H9 (cell line): ENCODE results near the gene CDH4. TPM values are rescaled to one million over a fixed set of nuclear protein-coding genes. Genes with fewer than 3 reads are reported as not detected.
"Not testable (repeated sequence)": the region's sequence is repeated elsewhere in the genome, so short reads cannot be mapped to it uniquely, and the experiment has no call there.

Experiments
- DNase-seq: peaks from one replicate; pipeline ENCODE4 v3.0.0-alpha.2; 2017
- H2AFZ ChIP-seq: one replicate; pipeline ENCODE4 v1.6.1; 2013; ENCODE audit warnings: mild to moderate bottlenecking, low read length, control low read depth, moderate library complexity
- H2AK5ac ChIP-seq: 2 replicates; pipeline ENCODE4 v1.6.1; 2013; ENCODE audit warnings: low read length, control low read depth, mixed read lengths; ENCODE audit not compliant: insufficient read length
- H2BK120ac ChIP-seq: one replicate; pipeline ENCODE4 v1.6.1; 2013; ENCODE audit warnings: low read depth, mild to moderate bottlenecking, low read length, control low read depth, inconsistent platforms; ENCODE audit not compliant: poor library complexity, severe bottlenecking
- H2BK12ac ChIP-seq: 2 replicates; pipeline ENCODE4 v1.6.1; 2013; ENCODE audit warnings: low read length, control low read depth, mixed read lengths, low read depth; ENCODE audit not compliant: insufficient read length
- H2BK15ac ChIP-seq: 2 replicates; pipeline ENCODE4 v1.6.1; 2013; ENCODE audit warnings: low read depth, low read length, control low read depth
- H2BK20ac ChIP-seq: one replicate; pipeline ENCODE4 v1.6.1; 2013; ENCODE audit warnings: low read depth, mild to moderate bottlenecking, low read length, control low read depth, inconsistent platforms; ENCODE audit not compliant: poor library complexity, severe bottlenecking
- H2BK5ac ChIP-seq: 2 replicates; pipeline ENCODE4 v1.6.1; 2013; ENCODE audit warnings: low read length, control low read depth, mixed read lengths; ENCODE audit not compliant: insufficient read length
- H3K14ac ChIP-seq: 2 replicates; pipeline ENCODE4 v1.6.1; 2013; ENCODE audit warnings: low read length, control low read depth; ENCODE audit not compliant: insufficient read depth
- H3K18ac ChIP-seq: 2 replicates; pipeline ENCODE4 v1.6.1; 2013; ENCODE audit warnings: low read depth, mild to moderate bottlenecking, mixed read lengths, low read length, control low read depth; ENCODE audit not compliant: insufficient read length
- H3K23ac ChIP-seq: 2 replicates; pipeline ENCODE4 v1.6.1; 2013; ENCODE audit warnings: low read length, control low read depth, mixed read lengths, low read depth; ENCODE audit not compliant: insufficient read length
- H3K23me2 ChIP-seq: 2 replicates; pipeline ENCODE4 v1.6.1; 2013; ENCODE audit warnings: low read depth, mild to moderate bottlenecking, mixed read lengths, low read length, control low read depth; ENCODE audit not compliant: insufficient read length, poor library complexity, severe bottlenecking
- H3K27ac ChIP-seq: 2 replicates; pipeline ENCODE4 v1.5.1; 2013; ENCODE audit warnings: low read length, control low read depth, mixed read lengths, low read depth; ENCODE audit not compliant: insufficient read length
- H3K27me3 ChIP-seq: 2 replicates; pipeline ENCODE4 v1.6.1; 2013; ENCODE audit warnings: low read length, control low read depth, inconsistent platforms; ENCODE audit not compliant: insufficient read depth
- H3K4ac ChIP-seq: 2 replicates; pipeline ENCODE4 v1.6.1; 2013; ENCODE audit warnings: low read depth, mild to moderate bottlenecking, control low read depth, inconsistent platforms, low read length, moderate library complexity
- H3K4me1 ChIP-seq: 2 replicates; pipeline ENCODE4 v1.6.1; 2013; ENCODE audit warnings: low read length, control low read depth, inconsistent platforms; ENCODE audit not compliant: insufficient read depth
- H3K4me2 ChIP-seq: 2 replicates; pipeline ENCODE4 v1.6.1; 2013; ENCODE audit warnings: low read length, control low read depth, mixed read lengths; ENCODE audit not compliant: insufficient read length, insufficient read depth
- H3K56ac ChIP-seq: 2 replicates; pipeline ENCODE4 v1.6.1; 2013; ENCODE audit warnings: low read depth, mild to moderate bottlenecking, mixed read lengths, low read length, control low read depth; ENCODE audit not compliant: insufficient read length
- H3K79me1 ChIP-seq: 2 replicates; pipeline ENCODE4 v1.6.1; 2013; ENCODE audit warnings: low read depth, mild to moderate bottlenecking, moderate library complexity, low read length, control low read depth, inconsistent platforms; ENCODE audit not compliant: insufficient read depth, poor library complexity, severe bottlenecking
- H3K79me2 ChIP-seq: 2 replicates; pipeline ENCODE4 v1.6.1; 2013; ENCODE audit warnings: low read length, control low read depth, inconsistent platforms; ENCODE audit not compliant: insufficient read depth
- H3K9ac ChIP-seq: 2 replicates; pipeline ENCODE4 v1.6.1; 2013; ENCODE audit warnings: low read length, control low read depth, mixed read lengths; ENCODE audit not compliant: insufficient read length; ENCODE audit errors: extremely low read depth
- H3K9me3 ChIP-seq: one replicate; pipeline ENCODE4 v1.6.1; 2013; ENCODE audit warnings: low read depth, low read length, inconsistent platforms; ENCODE audit not compliant: control insufficient read depth
- H3T11ph ChIP-seq: one replicate; pipeline ENCODE4 v1.6.1; 2013; ENCODE audit warnings: mild to moderate bottlenecking, low read length, control low read depth, inconsistent platforms
- H4K20me1 ChIP-seq: one replicate; pipeline ENCODE4 v1.6.1; 2013; ENCODE audit not compliant: control insufficient read depth, insufficient read length, insufficient read depth
- H4K5ac ChIP-seq: 2 replicates; pipeline ENCODE4 v1.6.1; 2013; ENCODE audit warnings: low read depth, mild to moderate bottlenecking, mixed read lengths, low read length, control low read depth; ENCODE audit not compliant: insufficient read length
- H4K8ac ChIP-seq: replicated peaks from 2 replicates; pipeline ENCODE4 v1.6.1; 2013; ENCODE audit warnings: low read length, control low read depth, mixed read lengths, low read depth; ENCODE audit not compliant: insufficient read length
- H4K91ac ChIP-seq: 2 replicates; pipeline ENCODE4 v1.6.1; 2013; ENCODE audit warnings: low read depth, mild to moderate bottlenecking, moderate library complexity, mixed read lengths, low read length, control low read depth; ENCODE audit not compliant: insufficient read length
- H3K27ac Mint-ChIP-seq, 3 experiments: 2 replicates in 2 of 3; 3 replicates in 1 of 3; pipeline ENCODE4 v1.8.0; 2020 to 2021; ENCODE audit warnings: mixed read lengths in 3 of 3, mild to moderate bottlenecking in 1 of 3, moderate library complexity in 1 of 3
- H3K27me3 Mint-ChIP-seq: 2 replicates; pipeline ENCODE4 v1.8.0; 2021; ENCODE audit warnings: low read depth, mild to moderate bottlenecking, moderate library complexity, mixed read lengths
- H3K36me3 Mint-ChIP-seq, 3 experiments: 2 replicates in 2 of 3; 3 replicates in 1 of 3; pipeline ENCODE4 v1.8.0; 2020 to 2021; ENCODE audit warnings: low read depth in 3 of 3, mixed read lengths in 3 of 3; ENCODE audit not compliant: insufficient read depth in 1 of 3
- H3K4me1 Mint-ChIP-seq, 2 experiments: 2 replicates each; pipeline ENCODE4 v1.8.0; 2020; ENCODE audit warnings: mixed read lengths in 2 of 2
- H3K4me3 Mint-ChIP-seq, 2 experiments: 2 replicates in 1 of 2; 3 replicates in 1 of 2; pipeline ENCODE4 v1.8.0; 2020 to 2021; ENCODE audit warnings: mild to moderate bottlenecking in 2 of 2, mixed read lengths in 2 of 2, moderate library complexity in 1 of 2
- H3K9me3 Mint-ChIP-seq, 2 experiments: 2 replicates in 1 of 2; 3 replicates in 1 of 2; pipeline ENCODE4 v1.8.0; 2020; ENCODE audit warnings: mild to moderate bottlenecking in 2 of 2, mixed read lengths in 2 of 2, moderate library complexity in 1 of 2
- WGBS: extraction: QIAGEN DNeasy Blood & Tissue Kit; methylation state at CpG from one replicate; pipeline ENCODE4 v1.1.7; 2013; ENCODE audit warnings: missing lambda C conversion rate, low lambda C conversion rate, mixed read lengths; ENCODE audit not compliant: insufficient read length; ENCODE audit errors: extremely low coverage; 5-methylcytosine and 5-hydroxymethylcytosine counted together
- total RNA-seq: library from RNA; stranded (reverse); gene quantifications from 2 replicates; pipeline ENCODE4 v1.2.1, GENCODE V29; 2021
- TF ChIP-seq, protein P1 (sequence below): fragments of 200-600 bp; sonication (generic); conservative IDR thresholded peaks from 3 replicates; pipeline ENCODE4 v1.8.0; 2021; ENCODE audit warnings: antibody characterized with exemption, mild to moderate bottlenecking

The CDH4 gene
- total RNA-seq, 1 experiment from 2014 or later, result 3.0 TPM

DNA sequence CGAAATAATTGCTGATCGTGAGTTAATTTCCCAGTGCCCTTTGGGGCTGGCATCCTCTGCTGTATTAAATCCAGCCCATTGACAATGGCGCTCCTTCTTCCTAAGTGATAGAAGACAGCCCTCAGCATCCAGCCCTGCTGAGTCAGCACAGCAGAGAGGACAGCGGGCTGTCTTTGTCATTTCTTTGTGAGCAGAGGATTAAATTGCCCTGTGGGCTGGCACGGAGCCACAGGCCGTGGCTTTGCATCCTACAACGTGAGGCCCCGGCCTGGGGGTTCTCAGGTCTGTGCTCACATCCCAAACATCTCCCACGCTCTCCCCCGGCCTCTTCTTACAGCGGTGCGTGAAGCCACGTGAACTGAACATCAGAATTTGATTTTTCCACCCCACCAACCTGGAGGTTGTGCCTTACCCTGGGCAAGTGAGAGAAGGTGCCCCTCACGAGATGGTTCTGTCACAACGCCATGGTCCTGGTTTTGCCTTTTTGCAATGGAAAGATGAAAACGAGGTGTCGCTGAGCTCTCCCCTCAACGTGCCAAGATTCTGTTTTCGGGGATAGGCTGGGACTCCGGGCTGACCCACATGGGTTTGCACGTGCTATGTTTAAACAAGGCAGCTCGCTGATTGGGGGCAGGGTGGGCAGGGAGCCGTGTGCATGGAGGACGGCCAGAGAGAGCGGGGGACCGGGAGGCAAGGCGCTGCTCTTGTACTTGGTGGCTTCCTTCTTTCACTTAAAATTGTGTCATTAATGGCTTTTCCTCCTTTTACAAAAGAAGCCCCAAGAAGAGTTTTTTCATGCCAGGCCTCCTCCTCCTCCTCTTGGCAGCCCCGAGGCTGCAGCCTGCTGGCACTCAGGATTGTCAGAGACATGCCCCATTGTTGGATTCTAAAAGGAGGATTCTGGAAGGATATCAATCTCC, 19.5 kb downstream of the CDH4 start:
- H4K20me1 ChIP-seq, result no peaks in the 10 kb centered on the region
- no peak overlapping the region for H4K5ac ChIP-seq
- Mint-ChIP-seq H3K27ac (peak overlapping the region in 1 of 3 experiments; percentile 34; a peak in 1 of 7 replicates), H3K36me3 (peaks cover 0 to 11% (median 0%) of the 10 kb centered on the region in 3 experiments; a peak in 6 of 7 replicates), H3K9me3 (peaks cover 14 to 19% of the 10 kb centered on the region in 2 experiments; a peak in 4 of 5 replicates), H3K4me1 (peaks cover 16 to 17% of the 10 kb centered on the region in 2 experiments), H3K4me3 (no peak overlapping the region), H3K27me3 (peaks cover 32% of the 10 kb centered on the region)
- H3K4ac ChIP-seq, result no peak overlapping the region
- no peak overlapping the region for H3T11ph ChIP-seq
- no peak overlapping the region for H3K23ac ChIP-seq
- TF ChIP-seq, protein P1, sequence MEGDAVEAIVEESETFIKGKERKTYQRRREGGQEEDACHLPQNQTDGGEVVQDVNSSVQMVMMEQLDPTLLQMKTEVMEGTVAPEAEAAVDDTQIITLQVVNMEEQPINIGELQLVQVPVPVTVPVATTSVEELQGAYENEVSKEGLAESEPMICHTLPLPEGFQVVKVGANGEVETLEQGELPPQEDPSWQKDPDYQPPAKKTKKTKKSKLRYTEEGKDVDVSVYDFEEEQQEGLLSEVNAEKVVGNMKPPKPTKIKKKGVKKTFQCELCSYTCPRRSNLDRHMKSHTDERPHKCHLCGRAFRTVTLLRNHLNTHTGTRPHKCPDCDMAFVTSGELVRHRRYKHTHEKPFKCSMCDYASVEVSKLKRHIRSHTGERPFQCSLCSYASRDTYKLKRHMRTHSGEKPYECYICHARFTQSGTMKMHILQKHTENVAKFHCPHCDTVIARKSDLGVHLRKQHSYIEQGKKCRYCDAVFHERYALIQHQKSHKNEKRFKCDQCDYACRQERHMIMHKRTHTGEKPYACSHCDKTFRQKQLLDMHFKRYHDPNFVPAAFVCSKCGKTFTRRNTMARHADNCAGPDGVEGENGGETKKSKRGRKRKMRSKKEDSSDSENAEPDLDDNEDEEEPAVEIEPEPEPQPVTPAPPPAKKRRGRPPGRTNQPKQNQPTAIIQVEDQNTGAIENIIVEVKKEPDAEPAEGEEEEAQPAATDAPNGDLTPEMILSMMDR, result no peak
- no peak overlapping the region; the same call in 1 of the 2 replicates for H3K14ac ChIP-seq
- no peak overlapping the region for H3K9ac ChIP-seq
- H2BK5ac ChIP-seq, result no peak overlapping the region
- H3K79me2 ChIP-seq, result no peaks in the 10 kb centered on the region
- H3K27ac ChIP-seq, result no peak overlapping the region
- H3K18ac ChIP-seq, result no peak overlapping the region
- H2AFZ ChIP-seq, result no peak overlapping the region
- H2BK20ac ChIP-seq, result no peak overlapping the region
- no peaks in the 10 kb centered on the region; the same call in 1 of the 2 replicates for H3K27me3 ChIP-seq
- no peak overlapping the region for H3K4me2 ChIP-seq
- DNase-seq, result no peak
- no peak overlapping the region for H2AK5ac ChIP-seq
- H2BK12ac ChIP-seq, result no peak overlapping the region
- no peak overlapping the region for H4K8ac ChIP-seq
- no peak overlapping the region for H2BK120ac ChIP-seq
- WGBS, result no CpG with 5 or more reads among the region's 28 CpGs
- no peak overlapping the region for H2BK15ac ChIP-seq
- H3K23me2 ChIP-seq, result no peaks in the 10 kb centered on the region
- no peak overlapping the region for H4K91ac ChIP-seq
- H3K79me1 ChIP-seq, result no peaks in the 10 kb centered on the region
- no peaks in the 10 kb centered on the region for H3K4me1 ChIP-seq
- H3K9me3 ChIP-seq, result no peaks in the 10 kb centered on the region
- no peak overlapping the region for H3K56ac ChIP-seq

DNA sequence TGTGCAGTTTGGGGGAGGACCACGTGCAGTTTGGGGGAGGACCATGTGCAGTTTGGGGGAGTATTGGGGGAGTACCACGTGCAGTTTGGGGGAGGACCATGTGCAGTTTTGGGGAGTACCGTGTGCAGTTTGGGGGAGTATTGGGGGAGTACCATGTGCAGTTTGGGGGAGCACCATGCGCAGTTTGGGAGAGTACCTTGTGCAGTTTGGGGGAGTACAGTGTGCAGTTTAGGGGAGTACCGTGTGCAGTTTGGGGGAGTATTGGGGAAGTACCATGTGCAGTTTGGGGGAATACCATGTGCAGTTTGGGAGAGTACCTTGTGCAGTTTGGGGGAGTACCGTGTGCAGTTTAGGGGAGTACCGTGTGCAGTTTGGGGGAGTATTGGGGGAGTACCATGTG, 21.0 kb downstream of the CDH4 start:
- not testable (repeated sequence) for H3K79me2 ChIP-seq

More for the DNA sequence above, 21.0 kb downstream of the CDH4 start:
- not testable (repeated sequence) for DNase-seq, H3K9me3 ChIP-seq, H4K91ac ChIP-seq, H2AK5ac ChIP-seq, H3K23me2 ChIP-seq, H3K9ac ChIP-seq, H3T11ph ChIP-seq, H2BK20ac ChIP-seq, H3K14ac ChIP-seq, H2AFZ ChIP-seq, H3K27ac Mint-ChIP-seq, H2BK5ac ChIP-seq, H3K4me2 ChIP-seq, H4K8ac ChIP-seq, H3K27me3 ChIP-seq, H4K5ac ChIP-seq, H2BK12ac ChIP-seq, H3K27ac ChIP-seq, H3K4me3 Mint-ChIP-seq, H3K4me1 ChIP-seq, H2BK120ac ChIP-seq, H3K56ac ChIP-seq, H3K79me1 ChIP-seq, H2BK15ac ChIP-seq, H3K4ac ChIP-seq, H3K23ac ChIP-seq, H3K18ac ChIP-seq, H4K20me1 ChIP-seq
- no CpG with 5 or more reads among the region's 7 CpGs for WGBS
- peaks cover 16 to 17% of the 10 kb centered on the region in 2 experiments for H3K4me1 Mint-ChIP-seq
- H3K27me3 Mint-ChIP-seq, result peaks cover 27% of the 10 kb centered on the region
- peaks cover 14 to 19% of the 10 kb centered on the region in 2 experiments; a peak in 4 of 5 replicates for H3K9me3 Mint-ChIP-seq
- peaks cover 0 to 11% (median 0%) of the 10 kb centered on the region in 3 experiments; a peak in 6 of 7 replicates for H3K36me3 Mint-ChIP-seq
